CD4-positive, alpha-beta T cell treated with Interleukin-12 subunit alpha and Interleukin-12 subunit beta, for 1 hour (primary cell): Measurements from ENCODE around the gene NCF4.

ENCODE experiments used
- DNase-seq: peaks from one replicate; pipeline ENCODE4 v3.0.0-alpha.2; 2020

NCF4 gene

DNA sequence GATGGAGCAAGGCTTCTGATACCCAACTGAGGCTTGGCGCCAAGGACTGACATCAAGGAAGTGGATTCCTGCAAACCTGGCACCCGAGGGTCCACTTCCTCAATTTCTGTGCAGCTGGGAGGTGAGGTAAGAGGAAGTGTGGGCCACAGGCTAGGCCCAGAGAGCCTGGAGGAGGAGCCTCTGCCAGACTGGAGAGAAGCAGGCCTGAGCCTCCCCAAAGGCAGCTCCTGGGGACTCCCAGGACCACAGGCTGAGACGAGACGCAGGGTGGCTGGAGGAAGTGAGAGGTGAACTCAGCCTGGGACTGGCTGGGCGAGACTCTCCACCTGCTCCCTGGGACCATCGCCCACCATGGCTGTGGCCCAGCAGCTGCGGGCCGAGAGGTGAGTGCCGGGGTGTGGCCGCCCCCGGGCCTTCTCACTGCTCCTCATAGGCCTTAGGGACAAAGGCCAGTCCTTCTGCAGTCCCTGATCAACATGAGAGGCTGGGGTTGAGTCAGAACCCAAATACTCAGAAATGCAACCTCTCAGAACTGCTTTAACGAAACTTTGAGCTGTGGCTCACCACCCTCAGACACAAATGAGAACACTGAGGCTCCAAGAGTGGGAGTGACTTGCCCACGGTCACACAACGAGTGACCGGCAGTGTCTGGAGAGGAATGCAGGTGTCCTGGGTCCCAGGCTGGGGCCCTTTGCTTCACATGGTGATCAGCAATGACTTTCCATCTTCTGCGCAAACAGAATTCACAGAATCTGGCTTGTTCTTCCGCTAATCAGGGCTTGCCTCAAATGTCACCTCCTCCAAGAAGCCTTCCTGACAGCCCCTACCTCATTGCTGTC lies at the start of gene NCF4:
TSS of gene NCF4 (plus strand) at position 186 of the 839 bp plus-strand sequence. CDS start at position 352, 166 bp downstream.
- DNase-seq = peak; percentile 51

DNA sequence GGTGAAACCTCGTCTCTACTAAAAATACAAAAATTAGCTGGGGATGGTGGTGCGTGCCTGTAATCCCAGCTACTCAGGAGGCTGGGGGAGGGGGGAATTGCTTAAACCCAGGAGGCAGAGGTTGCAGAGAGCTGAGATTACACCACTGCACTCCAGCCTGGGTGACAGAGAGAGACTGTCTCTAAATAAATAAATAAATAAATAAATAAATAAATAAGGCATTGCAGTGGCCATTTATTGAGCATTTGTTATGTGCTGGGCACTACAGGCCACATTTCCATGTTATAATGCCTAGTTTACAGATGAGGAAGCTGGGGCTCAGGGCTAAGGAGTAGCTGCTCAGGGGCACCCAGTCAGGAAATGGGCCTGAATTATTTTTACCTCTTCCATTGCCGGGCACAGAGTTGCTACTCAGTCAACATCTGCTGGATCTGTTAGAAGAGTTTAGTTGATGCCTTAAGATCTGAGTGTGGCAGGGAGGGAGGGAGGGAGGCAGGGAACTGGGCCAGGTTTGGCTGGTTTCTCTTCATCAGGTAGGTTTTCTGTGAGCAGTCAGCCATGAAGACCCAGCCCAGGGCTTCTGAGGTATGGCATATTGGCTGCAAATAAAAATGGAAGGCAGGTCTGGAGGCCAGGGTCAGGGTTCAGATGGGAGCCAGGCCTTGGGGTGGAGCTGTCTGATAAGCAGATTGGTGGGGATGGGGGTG lies 49.6 kb upstream of the NCF4 start:
- no peak for DNase-seq

DNA sequence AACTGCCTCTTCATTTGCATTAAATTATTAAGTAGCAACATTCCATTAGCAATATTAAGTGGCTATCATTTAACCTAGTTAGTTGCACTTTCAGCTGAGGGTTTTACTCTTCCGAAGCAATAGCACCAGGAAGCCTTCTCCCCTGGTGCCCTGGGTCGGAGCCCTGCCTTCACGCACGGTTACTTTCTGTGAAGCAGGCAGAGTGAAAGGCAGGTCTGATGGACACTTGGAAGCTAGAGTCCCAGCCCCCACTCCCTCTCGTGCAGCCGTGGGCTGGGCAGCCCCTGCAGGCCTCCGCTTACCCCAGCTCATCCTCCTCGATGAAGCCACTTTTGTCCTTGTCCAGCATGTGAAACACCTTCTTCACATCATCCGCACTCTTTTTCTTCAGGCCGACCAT lies 46.0 kb upstream of the NCF4 start:
- no peak for DNase-seq

DNA sequence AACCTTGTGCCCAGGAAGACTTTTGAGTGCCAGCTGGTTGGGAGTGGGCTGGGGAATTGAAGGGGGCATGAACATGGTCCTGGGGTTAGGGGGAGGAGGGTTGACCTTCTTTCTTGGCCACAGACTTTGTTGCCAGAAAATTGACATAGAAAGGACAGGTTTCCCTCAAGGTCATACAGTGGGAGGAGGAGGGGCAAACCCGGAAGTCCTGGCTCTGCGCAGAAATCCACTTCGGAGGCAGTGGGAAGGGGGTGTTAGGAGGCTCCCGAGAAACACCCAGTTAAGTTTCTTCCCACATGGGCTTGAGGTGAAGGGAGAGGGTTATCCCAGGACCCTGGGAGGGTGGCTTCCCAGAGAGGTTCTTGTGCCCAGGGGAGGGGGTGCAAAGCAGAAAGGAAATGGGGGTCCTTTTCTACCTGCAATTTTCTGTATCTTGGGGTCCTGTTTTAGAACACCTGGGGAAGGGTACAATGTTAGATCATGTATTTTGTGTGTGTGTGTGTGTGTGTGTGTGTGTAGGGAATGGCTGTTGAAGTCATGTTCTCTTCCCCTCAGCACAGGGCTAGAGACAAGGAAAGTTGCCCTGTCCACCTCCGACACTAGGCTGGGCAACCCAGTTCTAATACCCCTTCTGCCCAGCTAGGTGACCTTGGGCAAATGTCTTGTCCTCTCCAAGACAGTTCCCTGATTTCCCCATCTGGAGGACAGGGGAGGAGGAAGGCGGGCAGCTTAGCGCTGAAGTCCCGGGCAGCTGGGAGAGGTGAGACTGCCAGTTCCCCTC lies 45.1 kb upstream of the NCF4 start:
- no peak for DNase-seq

DNA sequence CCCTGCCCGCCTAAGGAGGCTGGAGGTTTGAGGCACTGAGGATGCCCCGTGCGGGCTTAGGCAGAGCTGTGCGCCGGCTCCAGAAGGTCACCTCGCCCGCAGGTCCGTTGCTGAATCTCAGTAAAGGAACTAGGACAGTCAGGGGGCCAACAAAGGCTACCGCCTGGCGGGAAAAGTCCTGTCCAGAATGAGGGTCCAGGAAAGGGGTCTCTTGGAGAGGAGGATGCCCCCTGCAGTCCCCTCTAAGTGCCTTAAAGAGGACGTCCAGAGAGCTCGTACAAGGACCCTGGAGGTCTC lies 44.5 kb upstream of the NCF4 start:
- DNase-seq = no peak

- no peak for DNase-seq
Observed at GRCh38 chr22:36816636-36817524, 43.9 kb upstream of the NCF4 start, which contains the start of gene PVALB. Gene PVALB, minus strand, starts transcription at chr22:36817035. Its CDS starts 30 bp downstream, at chr22:36817005.

DNA sequence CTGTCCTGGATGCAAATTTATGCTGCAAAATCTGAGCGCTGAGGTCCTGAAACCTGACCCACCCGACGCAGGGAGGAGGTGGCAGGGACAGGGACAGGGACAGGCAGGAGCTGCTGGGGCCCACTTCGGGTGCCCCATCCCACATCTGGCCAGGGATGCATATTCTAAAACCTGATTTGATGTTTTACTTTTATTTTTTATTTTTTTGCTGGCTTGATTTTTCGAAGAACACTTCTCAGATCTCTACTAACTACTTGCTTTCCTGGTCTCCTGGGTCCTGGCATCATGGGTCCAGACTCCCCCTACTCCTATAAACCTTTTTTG lies 43.3 kb upstream of the NCF4 start:
- DNase-seq = no peak

DNA sequence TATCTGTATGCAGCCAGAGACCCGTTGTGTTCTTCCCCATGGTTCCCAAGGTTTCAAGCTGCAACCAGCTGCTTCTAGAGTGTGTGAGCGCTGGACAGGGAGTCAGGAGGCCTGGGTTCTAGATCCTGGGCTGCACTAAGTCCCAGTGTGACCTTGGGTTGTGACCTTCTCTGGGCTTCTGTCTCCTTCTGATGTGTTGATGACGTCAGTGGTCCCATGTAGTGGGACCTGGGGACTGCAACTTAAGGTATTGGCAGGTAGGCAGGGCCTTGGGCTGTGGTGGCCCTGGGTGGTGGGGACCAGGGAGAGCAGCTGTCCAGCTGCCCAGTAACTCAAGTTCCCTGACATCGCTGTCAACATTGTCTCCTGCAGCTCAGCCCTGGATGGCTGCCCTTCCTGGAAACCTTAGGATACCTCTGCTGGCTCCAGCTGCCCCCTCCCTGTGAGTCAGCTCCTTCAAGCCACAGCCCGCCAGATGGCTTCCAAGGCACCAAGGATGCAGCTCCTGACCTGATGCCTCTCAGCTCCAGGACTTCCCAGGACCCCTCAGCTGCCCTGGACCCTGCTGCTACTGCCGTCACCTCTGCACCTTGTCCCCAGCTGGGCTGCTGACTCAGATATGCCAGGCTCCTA lies 42.7 kb upstream of the NCF4 start:
- no peak for DNase-seq

GRCh38 chr22:36819112-36819511 lies 41.7 kb upstream of the NCF4 start:
- DNase-seq = no peak

DNA sequence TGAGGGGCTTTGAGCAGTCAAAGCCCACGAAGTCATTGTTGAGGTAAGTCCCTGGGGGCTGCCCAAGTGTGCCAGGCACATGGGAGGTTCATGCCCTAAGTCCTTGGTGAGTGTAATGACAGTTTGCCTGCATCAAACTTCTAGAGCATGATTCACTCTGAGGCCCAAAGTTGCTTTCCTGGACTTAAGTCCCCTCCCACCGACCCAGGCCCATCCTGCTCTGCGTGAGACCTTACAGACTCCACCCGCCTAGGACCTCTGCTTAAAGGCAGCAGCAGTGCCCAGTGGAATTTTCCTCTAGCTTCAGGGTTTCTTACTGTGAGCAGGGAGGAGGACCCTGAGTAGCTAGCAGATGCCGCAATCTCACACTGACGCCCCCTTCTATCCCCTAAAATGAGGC lies 38.2 kb upstream of the NCF4 start:
- DNase-seq = no peak

DNA sequence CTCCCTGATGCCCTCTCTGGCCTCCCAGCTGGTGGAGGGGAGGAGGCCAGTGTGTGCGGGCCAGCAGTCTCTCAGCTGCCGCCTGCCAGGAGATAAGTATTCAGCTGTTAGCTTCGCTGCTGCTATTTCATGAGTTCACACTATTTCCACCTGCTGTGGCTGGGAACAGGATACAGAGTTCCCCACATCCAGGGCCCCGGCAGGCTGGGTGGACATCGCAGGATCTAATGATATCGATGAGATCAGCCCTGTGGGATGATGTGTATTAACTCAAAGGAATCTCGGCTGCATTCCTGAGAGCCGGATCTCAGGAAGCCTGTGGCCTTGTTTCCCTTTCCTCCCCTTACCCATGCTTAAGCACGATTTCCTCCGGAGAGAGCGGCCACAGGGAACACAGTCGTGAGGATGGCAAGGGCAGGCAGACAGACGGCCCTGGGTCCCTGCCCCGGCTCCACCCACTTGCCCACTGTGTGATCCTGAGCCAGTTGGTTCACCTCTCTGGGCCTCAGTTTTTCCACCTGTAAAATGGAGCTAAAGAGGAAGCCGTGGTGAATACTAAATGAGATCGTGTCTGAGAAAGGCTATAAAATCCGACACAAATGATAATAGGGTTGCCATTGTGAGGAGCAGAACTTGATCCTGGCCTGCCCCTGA lies 37.5 kb upstream of the NCF4 start:
- no peak for DNase-seq

DNA sequence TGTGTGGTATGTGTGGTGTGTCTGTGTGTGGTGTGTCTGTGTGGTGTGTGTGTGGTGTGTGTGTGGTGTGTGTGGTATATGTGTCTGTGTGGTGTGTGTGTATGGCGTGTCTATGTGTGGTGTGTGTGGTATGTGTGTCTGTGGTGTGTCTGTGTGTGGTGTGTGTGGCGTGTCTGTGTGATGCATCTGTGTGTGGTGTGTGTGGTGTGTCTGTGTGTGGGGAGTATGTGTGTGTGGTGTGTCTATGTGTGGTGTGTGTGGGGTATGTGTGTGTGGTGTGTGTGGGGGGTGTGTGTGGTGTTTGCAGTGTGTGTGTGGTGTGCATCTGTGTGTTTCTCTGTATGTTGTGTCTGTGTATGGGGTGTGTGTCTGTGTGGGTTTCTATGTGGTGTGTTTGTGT lies 36.2 kb upstream of the NCF4 start:
- no peak for DNase-seq

GRCh38 chr22:36826262-36826661 lies 34.5 kb upstream of the NCF4 start:
- DNase-seq = no peak

GRCh38 chr22:36828815-36829214 lies 32.0 kb upstream of the NCF4 start:
- DNase-seq = no peak

GRCh38 chr22:36829370-36830002 lies 31.3 kb upstream of the NCF4 start:
- no peak for DNase-seq

DNA sequence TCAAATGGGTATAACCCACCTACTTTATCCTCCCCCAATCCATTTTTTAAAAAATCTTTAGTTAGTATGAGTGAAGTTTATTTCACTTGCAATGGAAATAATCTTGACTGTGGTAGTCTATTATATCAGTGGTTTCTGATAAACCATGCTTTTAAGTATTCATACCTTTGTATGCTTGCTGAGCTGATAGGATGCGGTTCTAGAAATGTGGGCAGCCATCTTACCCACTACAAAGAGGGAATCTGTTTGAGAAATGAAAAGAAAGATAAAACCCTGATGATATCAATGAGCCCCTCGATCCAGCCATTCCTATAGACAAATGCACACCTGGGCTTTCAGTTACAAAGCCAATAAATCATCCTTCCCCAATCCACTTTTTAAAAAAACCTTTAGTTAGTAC lies 30.2 kb upstream of the NCF4 start:
- peak; percentile 20 for DNase-seq

DNA sequence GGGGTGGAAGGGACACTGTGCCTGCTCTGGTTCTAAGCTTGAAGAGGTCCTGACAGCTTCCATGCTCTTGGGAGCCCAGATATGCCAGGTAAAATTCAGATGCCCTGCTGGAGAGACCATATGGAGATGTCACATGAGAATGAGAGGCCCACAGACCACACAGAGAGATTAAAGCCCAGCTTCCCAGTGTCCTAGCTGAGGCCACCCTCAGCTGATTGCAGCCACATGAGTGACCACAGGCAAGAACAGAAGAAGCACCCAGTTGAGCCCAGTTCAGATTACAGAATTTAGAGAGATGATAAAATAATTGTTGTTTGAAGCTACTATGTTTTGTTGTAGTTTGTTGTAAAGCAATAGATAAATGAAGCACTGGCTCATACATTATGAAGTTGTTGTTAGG lies 29.6 kb upstream of the NCF4 start:
- DNase-seq = no peak

DNA sequence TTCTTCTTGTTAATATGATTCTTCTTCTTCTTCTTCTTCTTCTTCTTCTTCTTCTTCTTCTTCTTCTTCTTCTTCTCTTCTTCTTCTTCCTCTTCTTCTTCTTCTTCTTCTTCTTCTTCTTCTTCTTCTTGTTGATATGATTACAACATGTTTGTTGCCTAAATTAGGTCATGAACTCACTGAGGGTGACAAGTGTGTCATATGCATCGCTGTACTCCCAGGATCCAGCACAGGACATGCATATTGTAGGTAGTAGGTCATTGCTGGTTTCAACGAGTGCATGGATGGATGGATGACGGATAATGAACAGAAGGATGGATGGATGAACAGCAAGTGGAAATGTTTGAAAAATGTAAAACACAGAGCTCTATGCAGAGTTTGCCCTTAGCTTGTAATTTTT lies 29.1 kb upstream of the NCF4 start:
- no peak for DNase-seq

DNA sequence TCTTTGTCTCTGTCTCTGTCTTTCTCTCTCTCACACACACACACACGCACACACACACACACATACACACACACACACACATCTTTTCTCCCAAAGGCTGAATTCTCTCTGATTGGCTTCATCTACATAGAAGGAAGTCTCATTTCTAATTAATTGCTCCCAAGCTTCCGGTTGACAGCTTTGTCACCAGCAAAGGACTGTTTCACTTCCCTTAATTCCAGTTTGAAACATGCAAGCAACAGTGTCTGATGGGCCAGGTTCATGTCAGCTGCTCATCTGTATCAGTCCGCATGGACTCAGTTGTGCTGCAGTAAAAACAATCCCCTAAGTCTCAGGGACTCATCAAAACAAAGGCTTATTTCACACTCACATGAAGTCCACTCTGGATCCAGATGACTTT lies 27.7 kb upstream of the NCF4 start:
- DNase-seq = no peak

GRCh38 chr22:36835903-36836302 lies 24.9 kb upstream of the NCF4 start:
- no peak for DNase-seq
